Effector memory CD8-positive, alpha-beta T cell (primary cell): ENCODE measurements around the gene C1QTNF12.

Experiments
- ATAC-seq: fragments of 150-1000 bp; cut with Tn5 transposase; replicated peaks from 2 replicates; pipeline ENCODE4 v1.10.0; 2021; ENCODE audit warnings: mild to moderate bottlenecking, moderate library complexity
- DNase-seq, 3 experiments: peaks; one replicate each; pipeline ENCODE4 v3.0.0; 2021
- H3K27ac Mint-ChIP-seq, 2 donors: one replicate each; pipeline ENCODE4 v1.8.0; 2022; ENCODE audit warnings: mild to moderate bottlenecking in 2 of 2, mixed read lengths in 2 of 2, moderate library complexity in 2 of 2
- H3K27me3 Mint-ChIP-seq, 2 donors: one replicate each; pipeline ENCODE4 v1.8.0; 2022; ENCODE audit warnings: mixed read lengths in 2 of 2
- H3K36me3 Mint-ChIP-seq: one replicate; pipeline ENCODE4 v1.8.0; 2022; ENCODE audit warnings: mild to moderate bottlenecking, moderate library complexity, mixed read lengths; ENCODE audit not compliant: insufficient read depth
- H3K4me1 Mint-ChIP-seq, 2 donors: one replicate each; pipeline ENCODE4 v1.8.0; 2022; ENCODE audit warnings: low read depth in 2 of 2, mixed read lengths in 2 of 2
- H3K4me3 Mint-ChIP-seq, 2 donors: one replicate each; pipeline ENCODE4 v1.8.0; 2022; ENCODE audit warnings: mild to moderate bottlenecking in 2 of 2, mixed read lengths in 2 of 2, moderate library complexity in 2 of 2
- H3K9me3 Mint-ChIP-seq, 2 donors: one replicate each; pipeline ENCODE4 v1.8.0; 2022; ENCODE audit warnings: mixed read lengths in 2 of 2

C1QTNF12 gene

GRCh38 chr1:1218524-1219200 lies 27.9 kb downstream of the C1QTNF12 start:
- ATAC-seq, result no peak
- no peaks in the 10 kb centered on the region for H3K9me3 Mint-ChIP-seq
- H3K4me3 Mint-ChIP-seq, result peak overlapping the region in 1 of 2 donors; percentile 19
- peaks cover 19 to 33% of the 10 kb centered on the region in 2 donors for H3K4me1 Mint-ChIP-seq
- peaks cover 59% of the 10 kb centered on the region for H3K36me3 Mint-ChIP-seq
- no peaks in the 10 kb centered on the region for H3K27me3 Mint-ChIP-seq
- no peak for DNase-seq
- peak overlapping the region; percentile 52 to 87 for H3K27ac Mint-ChIP-seq

GRCh38 chr1:1217621-1218523 lies 28.6 kb downstream of the C1QTNF12 start:
- Mint-ChIP-seq H3K4me3 (peak overlapping the region in 1 of 2 donors; percentile 19), H3K36me3 (peaks cover 60% of the 10 kb centered on the region), H3K9me3 (no peaks in the 10 kb centered on the region), H3K27ac (peak overlapping the region in 1 of 2 donors; percentile 87), H3K27me3 (no peaks in the 10 kb centered on the region), H3K4me1 (peaks cover 19 to 30% of the 10 kb centered on the region in 2 donors)
- no peak for DNase-seq
- ATAC-seq, result no peak

- Mint-ChIP-seq H3K27ac (peak overlapping the region; percentile 84 to 98), H3K4me3 (peak overlapping the region; percentile 2 to 65), H3K36me3 (peaks cover 57% of the 10 kb centered on the region), H3K4me1 (peaks cover 22 to 27% of the 10 kb centered on the region in 2 donors), H3K9me3 (no peaks in the 10 kb centered on the region), H3K27me3 (no peaks in the 10 kb centered on the region)
- DNase-seq (no peak), ATAC-seq (no peak)
Observed at GRCh38 chr1:1216770-1217620, 29.5 kb downstream of the C1QTNF12 start.

GRCh38 chr1:1215881-1216605 lies 30.5 kb downstream of the C1QTNF12 start:
- H3K4me1 Mint-ChIP-seq, result peaks cover 22 to 25% of the 10 kb centered on the region in 2 donors
- ATAC-seq (no peak), DNase-seq (no peak)
- no peaks in the 10 kb centered on the region for H3K27me3 Mint-ChIP-seq
- H3K36me3 Mint-ChIP-seq, result peaks cover 49% of the 10 kb centered on the region
- peak overlapping the region in 1 of 2 donors; percentile 65 for H3K4me3 Mint-ChIP-seq
- no peaks in the 10 kb centered on the region for H3K9me3 Mint-ChIP-seq
- H3K27ac Mint-ChIP-seq, result peak overlapping the region; percentile 84 to 98

GRCh38 chr1:1215080-1215676 lies 31.3 kb downstream of the C1QTNF12 start:
- Mint-ChIP-seq H3K4me3 (peak overlapping the region in 1 of 2 donors; percentile 70), H3K9me3 (no peaks in the 10 kb centered on the region), H3K4me1 (peaks cover 23 to 25% of the 10 kb centered on the region in 2 donors), H3K36me3 (peaks cover 45% of the 10 kb centered on the region), H3K27ac (peak overlapping the region; percentile 28 to 98), H3K27me3 (no peaks in the 10 kb centered on the region)
- no peak for DNase-seq
- no peak for ATAC-seq

GRCh38 chr1:1213345-1214265 lies 32.9 kb downstream of the C1QTNF12 start, which contains the start of gene TNFRSF4:
TSS of gene TNFRSF4 (minus strand) at chr1:1214153. CDS start at chr1:1214127, 26 bp downstream.
- Mint-ChIP-seq H3K9me3 (no peaks in the 10 kb centered on the region), H3K4me3 (peak within 1 kb of the TSS; percentile 57 to 70), H3K36me3 (peaks cover 42% of the 10 kb centered on the region), H3K4me1 (peaks cover 22 to 24% of the 10 kb centered on the region in 2 donors), H3K27ac (peak within 1 kb of the TSS; percentile 46 to 98), H3K27me3 (no peaks in the 10 kb centered on the region)
- ATAC-seq (peak; percentile 57), DNase-seq (peak; percentile 44 to 58 (median 58))

GRCh38 chr1:1212780-1213344 lies 33.7 kb downstream of the C1QTNF12 start:
- Mint-ChIP-seq H3K4me3 (peak overlapping the region; percentile 57 to 62), H3K27ac (peak overlapping the region; percentile 16 to 69), H3K9me3 (no peaks in the 10 kb centered on the region), H3K4me1 (peaks cover 29% of the 10 kb centered on the region in 2 donors), H3K36me3 (peaks cover 47% of the 10 kb centered on the region), H3K27me3 (no peaks in the 10 kb centered on the region)
- ATAC-seq, result peak; percentile 60
- peak; percentile 60 to 71 (median 71) for DNase-seq

- H3K4me1 Mint-ChIP-seq, result peaks cover 27 to 32% of the 10 kb centered on the region in 2 donors
- no peaks in the 10 kb centered on the region for H3K27me3 Mint-ChIP-seq
- peak overlapping the region; percentile 16 to 69 for H3K27ac Mint-ChIP-seq
- peaks cover 39% of the 10 kb centered on the region for H3K36me3 Mint-ChIP-seq
- ATAC-seq (no peak), DNase-seq (no peak)
- H3K9me3 Mint-ChIP-seq, result no peaks in the 10 kb centered on the region
- H3K4me3 Mint-ChIP-seq, result peak overlapping the region; percentile 57 to 86
Observed at GRCh38 chr1:1211541-1212441, 34.7 kb downstream of the C1QTNF12 start.

GRCh38 chr1:1210726-1211540 lies 35.6 kb downstream of the C1QTNF12 start:
- H3K9me3 Mint-ChIP-seq, result no peaks in the 10 kb centered on the region
- no peaks in the 10 kb centered on the region for H3K27me3 Mint-ChIP-seq
- H3K27ac Mint-ChIP-seq, result peak overlapping the region in 1 of 2 donors; percentile 74
- ATAC-seq (no peak), DNase-seq (no peak)
- H3K36me3 Mint-ChIP-seq, result peaks cover 35% of the 10 kb centered on the region
- H3K4me3 Mint-ChIP-seq, result peak overlapping the region; percentile 82 to 86
- H3K4me1 Mint-ChIP-seq, result peaks cover 21 to 28% of the 10 kb centered on the region in 2 donors
